Head of caudate nucleus (tissue), 42 donors: ENCODE measurements around the gene TNFSF13.

Experiments
- DNase-seq, 42 donors: peaks; one replicate each; pipeline versions ENCODE4 v3.0.0 to v3.0.0-alpha.2; 2020 to 2021; ENCODE audit warnings: mixed read lengths in 7 of 42
- intact Hi-C: fragments of 100-400 bp; cut with DNase I; formaldehyde crosslinking; loops from one replicate; pipeline ENCODE4 v1.15.0; 2022

The TNFSF13 gene, protein sequence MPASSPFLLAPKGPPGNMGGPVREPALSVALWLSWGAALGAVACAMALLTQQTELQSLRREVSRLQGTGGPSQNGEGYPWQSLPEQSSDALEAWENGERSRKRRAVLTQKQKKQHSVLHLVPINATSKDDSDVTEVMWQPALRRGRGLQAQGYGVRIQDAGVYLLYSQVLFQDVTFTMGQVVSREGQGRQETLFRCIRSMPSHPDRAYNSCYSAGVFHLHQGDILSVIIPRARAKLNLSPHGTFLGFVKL

DNA sequence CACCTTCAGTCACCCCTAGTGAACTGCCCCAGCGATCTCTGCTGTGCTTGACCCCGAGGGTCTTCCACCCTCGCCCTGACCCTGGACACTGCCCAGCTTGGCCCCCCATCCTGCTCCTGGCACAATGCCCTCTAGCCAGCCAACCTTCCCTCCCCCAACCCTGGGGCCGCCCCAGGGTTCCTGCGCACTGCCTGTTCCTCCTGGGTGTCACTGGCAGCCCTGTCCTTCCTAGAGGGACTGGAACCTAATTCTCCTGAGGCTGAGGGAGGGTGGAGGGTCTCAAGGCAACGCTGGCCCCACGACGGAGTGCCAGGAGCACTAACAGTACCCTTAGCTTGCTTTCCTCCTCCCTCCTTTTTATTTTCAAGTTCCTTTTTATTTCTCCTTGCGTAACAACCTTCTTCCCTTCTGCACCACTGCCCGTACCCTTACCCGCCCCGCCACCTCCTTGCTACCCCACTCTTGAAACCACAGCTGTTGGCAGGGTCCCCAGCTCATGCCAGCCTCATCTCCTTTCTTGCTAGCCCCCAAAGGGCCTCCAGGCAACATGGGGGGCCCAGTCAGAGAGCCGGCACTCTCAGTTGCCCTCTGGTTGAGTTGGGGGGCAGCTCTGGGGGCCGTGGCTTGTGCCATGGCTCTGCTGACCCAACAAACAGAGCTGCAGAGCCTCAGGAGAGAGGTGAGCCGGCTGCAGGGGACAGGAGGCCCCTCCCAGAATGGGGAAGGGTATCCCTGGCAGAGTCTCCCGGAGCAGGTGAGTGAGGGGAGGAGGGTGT is at the start of gene TNFSF13:
TSS of gene TNFSF13 (plus strand) at position 207 of the 776 bp plus-strand sequence. CDS start at position 497, 290 bp downstream.
- intact Hi-C loops = no loop called here
- peak in 16 of 42 donors; percentile 30 to 69 (median 43) for DNase-seq

DNA sequence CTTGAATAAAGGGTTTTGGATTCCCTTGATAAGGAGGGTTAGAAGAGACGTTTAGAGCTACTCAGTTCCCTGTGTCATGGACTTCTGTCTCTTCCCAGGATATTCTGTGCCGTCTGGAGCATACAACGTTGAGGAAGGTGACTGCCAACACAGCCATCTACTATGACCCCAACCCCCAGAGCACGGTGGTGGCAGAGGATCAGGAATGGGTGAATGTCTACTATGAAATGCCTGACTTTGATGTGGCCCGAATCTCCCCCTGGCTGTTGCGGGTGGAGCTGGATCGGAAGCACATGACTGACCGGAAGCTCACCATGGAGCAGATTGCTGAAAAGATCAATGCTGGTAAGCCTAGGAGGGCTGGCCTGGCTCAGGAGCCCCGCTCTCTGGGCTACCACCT is 49.7 kb upstream of the TNFSF13 start:
- DNase-seq = no peak
- intact Hi-C loops = no loop called here

DNA sequence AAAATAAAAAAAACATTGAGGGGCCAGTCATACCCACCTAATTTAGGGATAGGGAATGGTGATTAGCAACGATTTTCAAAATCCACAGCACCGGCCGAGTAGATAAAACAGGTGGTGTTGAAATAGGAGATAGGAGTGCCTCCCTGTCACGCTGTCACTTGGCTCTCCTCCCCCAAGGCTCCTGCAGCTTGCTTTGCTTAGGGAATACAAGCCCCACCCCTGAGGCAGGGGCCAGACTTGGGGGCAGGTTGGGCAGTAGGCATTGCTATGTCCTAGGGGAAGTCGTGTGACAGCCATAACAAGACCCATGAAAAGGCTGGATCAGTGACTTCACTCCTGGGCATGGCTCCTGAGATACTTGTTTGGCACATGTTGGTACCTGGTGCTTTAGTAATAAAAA is 48.6 kb upstream of the TNFSF13 start:
- DNase-seq = no peak
- intact Hi-C loops = no loop called here

DNA sequence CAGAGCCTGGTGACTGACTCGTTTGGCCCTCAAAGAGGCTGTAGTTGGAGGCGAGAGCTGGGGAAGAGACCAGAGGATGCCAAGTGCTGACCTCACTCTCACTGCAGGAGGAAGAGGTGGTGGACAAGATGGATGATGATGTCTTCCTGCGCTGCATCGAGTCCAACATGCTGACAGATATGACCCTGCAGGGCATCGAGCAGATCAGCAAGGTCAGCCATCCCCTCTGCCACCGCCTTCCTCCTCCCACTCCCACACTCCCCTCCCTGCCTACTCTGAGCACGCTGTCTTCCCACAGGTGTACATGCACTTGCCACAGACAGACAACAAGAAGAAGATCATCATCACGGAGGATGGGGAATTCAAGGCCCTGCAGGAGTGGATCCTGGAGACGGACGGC is 47.4 kb upstream of the TNFSF13 start:
- no peak for DNase-seq
- intact Hi-C loops = no loop called here

DNA sequence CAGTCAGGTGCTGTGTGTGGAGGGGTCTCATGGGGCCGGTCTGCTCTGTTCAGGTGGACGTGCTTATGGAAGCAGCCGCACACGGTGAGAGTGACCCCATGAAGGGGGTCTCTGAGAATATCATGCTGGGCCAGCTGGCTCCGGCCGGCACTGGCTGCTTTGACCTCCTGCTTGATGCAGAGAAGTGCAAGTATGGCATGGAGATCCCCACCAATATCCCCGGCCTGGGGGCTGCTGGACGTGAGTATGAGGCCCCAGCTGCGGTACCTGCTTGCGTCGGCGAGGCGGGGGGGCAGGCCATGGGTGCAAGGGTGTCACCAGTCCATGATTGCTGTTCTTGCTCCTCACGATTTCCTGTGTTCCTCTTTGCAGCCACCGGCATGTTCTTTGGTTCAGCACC is 46.4 kb upstream of the TNFSF13 start:
- DNase-seq = no peak

DNA sequence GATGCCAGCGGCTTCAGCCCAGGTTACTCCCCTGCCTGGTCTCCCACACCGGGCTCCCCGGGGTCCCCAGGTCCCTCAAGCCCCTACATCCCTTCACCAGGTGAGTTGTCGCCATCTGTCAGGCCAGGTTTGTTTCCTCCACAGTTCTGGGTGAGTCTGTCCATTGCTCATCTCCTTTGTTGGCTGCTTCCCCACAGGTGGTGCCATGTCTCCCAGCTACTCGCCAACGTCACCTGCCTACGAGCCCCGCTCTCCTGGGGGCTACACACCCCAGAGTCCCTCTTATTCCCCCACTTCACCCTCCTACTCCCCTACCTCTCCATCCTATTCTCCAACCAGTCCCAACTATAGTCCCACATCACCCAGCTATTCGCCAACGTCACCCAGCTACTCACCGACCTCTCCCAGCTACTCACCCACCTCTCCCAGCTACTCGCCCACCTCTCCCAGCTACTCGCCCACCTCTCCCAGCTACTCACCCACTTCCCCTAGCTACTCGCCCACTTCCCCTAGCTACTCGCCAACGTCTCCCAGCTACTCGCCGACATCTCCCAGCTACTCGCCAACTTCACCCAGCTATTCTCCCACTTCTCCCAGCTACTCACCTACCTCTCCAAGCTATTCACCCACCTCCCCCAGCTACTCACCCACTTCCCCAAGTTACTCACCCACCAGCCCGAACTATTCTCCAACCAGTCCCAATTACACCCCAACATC is 45.6 kb upstream of the TNFSF13 start:
- peak in 6 of 42 donors; percentile 5 to 43 (median 9) for DNase-seq
- intact Hi-C loops = no loop called here

More for the DNA sequence above, 46.4 kb upstream of the TNFSF13 start:
- intact Hi-C loops = no loop called here

DNA sequence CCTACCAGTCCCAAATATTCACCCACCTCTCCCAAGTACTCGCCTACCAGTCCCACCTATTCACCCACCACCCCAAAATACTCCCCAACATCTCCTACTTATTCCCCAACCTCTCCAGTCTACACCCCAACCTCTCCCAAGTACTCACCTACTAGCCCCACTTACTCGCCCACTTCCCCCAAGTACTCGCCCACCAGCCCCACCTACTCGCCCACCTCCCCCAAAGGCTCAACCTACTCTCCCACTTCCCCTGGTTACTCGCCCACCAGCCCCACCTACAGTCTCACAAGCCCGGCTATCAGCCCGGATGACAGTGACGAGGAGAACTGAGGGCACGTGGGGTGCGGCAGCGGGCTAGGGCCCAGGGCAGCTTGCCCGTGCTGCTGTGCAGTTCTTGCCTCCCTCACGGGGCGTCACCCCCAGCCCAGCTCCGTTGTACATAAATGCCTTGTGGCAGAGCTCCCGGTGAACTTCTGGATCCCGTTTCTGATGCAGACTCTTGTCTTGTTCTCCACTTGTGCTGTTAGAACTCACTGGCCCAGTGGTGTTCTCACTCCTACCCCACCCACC is 44.6 kb upstream of the TNFSF13 start:
- intact Hi-C loops = loop anchor here (2.0 kb wide), 1 partner anchor 47 kb away; the partner anchor contains the start of gene SENP3
- peak in 4 of 42 donors; percentile 7 to 21 (median 10) for DNase-seq

DNA sequence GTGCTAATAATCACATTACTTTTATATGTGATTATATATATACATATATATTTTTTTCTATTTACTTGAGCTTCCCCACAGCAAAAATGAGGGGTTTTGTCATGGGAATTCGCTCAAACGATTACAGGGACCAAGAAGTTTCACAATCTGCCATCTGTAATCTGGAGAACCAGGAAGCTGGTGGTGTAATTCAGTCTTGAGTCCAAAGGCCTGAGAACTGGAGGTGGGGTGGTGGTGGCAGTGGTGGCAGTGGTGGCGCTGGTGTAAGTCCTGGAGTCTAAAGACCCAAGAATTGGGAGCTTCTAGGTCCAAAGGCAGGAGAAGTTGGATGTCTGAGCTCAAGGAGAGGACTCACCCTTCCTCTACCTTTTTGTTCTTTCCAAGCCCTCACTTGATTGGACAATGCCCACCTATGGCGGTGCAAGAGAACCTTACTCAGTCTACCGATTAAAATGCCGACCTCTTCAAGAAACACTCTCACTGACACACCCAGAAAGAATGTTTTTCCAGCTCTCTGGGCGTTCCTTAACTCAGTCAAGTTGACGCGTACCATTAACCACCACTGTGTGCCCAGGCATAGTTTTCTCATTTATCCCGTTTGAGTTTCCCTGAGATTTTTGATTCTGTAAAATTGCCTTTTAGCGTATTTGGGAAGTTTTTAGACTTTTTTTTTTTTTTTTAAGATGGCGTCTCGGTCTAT is 42.5 kb upstream of the TNFSF13 start:
- DNase-seq = no peak
- intact Hi-C loops = loop anchor here (2.0 kb wide), 1 partner anchor 45 kb away; the partner anchor contains the start of gene SENP3

DNA sequence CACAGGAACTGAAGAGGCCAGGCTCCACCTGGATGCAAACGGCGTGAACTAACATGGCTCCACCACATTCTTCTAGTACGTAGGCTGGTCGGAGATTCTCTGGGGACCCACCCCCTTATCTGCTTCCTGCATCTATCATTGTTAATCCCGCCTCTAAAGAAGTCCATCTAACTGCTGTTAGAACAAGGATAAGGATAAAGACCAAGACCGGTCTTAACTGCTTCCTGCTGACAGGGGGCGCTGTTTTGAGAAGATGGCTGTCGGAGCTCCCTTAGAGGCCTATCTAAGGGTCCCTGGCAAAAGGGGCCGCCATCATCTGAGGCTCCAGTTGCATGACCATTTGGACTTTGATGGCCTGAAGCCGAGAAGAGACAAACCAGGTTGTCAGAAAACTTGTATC is 35.5 kb upstream of the TNFSF13 start:
- intact Hi-C loops = no loop called here
- DNase-seq = peak in 9 of 42 donors; percentile 13 to 62 (median 28)

DNA sequence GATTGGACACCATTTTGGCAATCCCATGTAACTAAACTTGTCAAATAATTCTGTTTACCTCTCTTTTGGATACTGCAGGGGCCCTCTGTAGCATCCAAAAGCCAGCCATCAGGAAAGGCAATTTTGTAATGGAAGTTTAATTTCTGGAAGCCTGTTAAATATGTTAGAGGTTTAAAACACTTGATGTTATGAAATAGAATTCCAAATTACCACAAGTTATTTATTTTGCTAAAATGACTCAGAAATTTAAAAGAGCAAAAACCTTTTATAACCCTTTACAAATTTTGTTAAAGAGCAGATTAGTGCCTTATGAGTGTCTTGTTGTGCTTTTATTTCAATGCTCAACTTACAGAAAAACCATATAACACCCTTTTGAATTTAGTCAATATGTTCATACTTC is 29.7 kb upstream of the TNFSF13 start:
- intact Hi-C loops = no loop called here
- DNase-seq = no peak

DNA sequence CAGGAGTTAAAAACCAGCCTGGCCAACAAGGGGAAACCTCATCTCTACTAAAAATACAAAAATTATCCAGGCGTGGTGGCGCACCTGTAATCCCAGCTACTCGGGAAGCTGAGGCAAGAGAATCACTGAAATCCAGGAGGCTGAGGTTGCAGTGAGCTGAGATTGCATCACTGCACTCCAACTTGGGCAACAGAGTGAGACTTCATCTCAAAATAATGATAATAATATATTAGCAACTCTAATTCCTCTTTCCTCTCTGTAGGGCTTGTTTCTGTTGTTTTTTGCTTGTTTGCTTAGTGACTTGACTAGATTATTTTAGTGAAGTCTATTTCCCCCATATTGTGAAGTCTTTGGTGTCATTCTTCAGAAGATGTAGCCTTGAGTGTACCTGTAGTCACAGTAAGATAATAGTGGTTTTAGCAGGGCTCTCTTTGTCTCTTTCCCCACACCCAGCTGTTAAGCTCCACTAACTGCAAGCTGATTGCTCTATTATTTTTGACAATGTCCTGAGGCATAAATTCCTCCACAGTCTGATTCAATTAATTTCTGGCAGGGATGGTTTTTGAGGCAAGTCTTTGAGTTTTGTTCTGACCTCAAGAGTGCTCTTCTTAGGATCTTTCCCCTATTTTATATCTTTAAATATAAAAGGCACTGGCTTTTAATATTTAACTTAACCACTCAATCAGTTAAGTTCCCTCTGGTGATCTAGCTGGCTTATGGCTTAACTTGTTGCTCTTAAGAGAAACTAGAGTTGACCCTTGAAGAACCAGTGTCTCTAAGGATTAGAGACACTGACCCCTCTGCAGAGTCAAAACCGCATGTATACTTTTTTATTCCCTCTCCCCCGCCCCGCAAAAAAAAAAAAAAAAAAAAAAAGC is 28.3 kb upstream of the TNFSF13 start:
- intact Hi-C loops = no loop called here

DNA sequence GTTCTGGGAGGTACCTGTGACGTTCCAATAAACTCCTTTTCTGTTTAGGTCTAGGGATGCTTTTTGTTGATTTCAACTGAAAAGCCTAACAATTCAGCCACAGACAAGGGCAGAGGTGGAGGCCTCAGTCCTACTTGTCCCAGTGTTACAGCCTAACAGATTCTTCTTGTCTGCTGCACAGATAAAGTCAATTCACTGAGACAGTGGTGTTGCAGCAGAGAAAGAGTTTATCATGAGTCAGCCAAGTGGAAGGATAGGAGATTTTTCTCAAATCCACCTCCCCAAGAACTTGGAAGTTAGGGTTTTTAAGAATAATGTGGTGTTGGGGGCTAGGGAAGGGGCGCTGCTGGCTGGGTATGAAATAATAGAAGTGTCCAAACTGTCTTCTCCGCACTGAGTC is 20.5 kb upstream of the TNFSF13 start:
- DNase-seq = no peak
- intact Hi-C loops = no loop called here

More for the DNA sequence above, 28.3 kb upstream of the TNFSF13 start:
- DNase-seq = no peak

DNA sequence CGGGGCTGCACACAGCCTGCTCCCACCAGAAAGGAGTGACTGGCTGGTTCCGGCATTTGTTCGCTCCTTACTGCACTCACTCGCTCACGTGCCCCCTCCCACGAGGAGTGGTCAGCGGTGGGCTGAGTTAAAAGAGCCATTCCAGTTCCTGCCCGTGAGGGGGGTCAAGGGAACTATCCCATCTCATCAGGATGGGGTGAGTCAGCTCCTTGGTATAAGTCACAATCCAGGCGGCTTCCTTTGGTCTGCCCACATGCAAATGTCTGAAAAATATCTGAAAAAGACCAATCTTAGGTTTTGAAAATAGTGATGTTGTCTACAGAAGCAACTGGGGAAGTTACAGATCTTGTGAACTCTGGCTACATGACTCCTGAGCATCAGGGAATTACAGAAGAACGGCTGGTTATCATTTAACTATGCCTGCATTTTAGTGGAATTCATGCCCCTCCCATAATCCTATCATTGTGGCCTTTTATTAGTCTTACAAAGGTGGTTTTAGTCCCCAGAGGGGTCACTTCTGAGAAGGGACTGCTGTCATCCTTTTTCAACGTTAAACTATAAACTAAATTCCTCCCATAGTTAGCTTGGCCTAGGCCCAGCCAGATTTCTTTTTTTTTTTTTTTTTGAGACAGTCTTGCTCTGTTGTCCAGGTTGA is 19.5 kb upstream of the TNFSF13 start:
- no peak for DNase-seq
- intact Hi-C loops = no loop called here

DNA sequence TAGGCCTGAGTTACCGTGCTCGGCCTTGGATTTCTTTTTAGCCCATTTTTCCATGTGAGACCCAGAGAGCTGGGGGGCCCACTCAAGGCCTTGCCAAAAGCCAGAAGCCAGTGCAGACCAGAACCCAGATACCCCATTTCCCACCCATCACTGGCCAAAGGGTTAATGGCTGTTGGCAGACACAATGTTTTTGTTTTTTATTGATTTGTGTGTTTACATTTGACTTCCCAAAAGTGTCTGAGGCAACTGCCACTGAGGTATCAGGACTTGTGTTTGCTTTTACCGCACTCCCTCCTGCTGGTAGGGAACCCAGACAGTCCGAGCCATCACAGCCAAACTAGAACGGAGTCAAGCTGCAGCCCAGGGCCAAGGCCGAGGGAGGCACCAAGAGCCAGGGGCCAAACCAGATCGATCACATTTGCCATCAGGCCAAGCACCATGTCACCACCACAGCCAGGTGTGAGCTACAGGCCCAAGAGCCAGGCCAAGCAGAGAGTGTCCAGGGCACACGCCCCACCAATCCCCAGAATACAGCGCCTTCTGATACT is 17.4 kb upstream of the TNFSF13 start:
- DNase-seq = no peak
- intact Hi-C loops = no loop called here

DNA sequence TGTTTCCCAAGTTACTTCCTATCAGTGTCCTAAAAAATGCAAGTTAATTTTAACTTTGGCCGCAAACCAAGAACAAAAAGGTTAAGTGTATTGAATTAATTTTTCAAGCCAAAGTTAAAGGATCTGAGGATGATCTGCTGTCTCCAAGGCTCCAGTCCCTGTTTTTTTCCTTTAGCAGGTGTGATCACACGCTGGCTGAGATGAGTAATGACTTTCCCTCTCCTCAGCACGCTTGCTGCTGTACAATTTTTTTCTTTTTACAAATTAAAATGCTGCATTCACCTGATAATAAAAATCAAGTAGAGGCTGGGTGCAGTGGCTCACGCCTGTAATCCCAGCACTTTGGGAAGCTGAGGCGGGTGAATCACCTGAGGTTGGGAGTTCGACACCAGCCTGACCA is 13.6 kb upstream of the TNFSF13 start:
- intact Hi-C loops = no loop called here
- DNase-seq = peak in 9 of 42 donors; percentile 21 to 55 (median 28)

DNA sequence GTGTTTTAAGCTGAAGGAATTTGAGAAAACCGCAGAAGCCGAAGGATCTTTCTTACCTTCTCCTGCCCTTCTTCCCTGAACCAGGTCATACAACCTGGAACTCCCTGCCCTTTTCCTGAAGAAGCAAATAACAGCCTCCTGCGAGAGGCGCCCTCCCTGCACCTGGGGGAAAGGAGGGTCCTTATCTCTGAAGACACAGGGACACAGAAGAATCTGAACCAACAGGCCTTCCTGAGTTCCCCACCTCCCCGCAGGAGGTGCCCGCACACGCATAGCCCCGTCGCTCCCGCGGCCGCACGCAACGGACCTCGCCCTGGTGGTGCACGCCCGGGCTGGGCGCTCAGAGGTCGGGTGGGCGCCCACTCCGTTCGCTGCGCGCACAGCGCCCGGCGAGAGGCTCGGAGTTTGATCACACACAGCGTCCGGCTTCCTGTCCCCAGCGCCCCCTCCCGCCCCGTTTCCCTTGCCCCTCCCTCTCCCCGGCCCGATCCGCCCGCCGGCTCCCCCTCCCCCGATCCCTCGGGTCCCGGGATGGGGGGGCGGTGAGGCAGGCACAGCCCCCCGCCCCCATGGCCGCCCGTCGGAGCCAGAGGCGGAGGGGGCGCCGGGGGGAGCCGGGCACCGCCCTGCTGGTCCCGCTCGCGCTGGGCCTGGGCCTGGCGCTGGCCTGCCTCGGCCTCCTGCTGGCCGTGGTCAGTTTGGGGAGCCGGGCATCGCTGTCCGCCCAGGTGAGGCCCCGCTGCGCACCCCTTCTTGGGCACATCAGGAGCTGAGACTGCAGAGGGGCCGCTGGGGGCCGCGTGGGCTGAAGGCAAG is 9.8 kb upstream of the TNFSF13 start, which contains the start of gene TNFSF12:
TSS of gene TNFSF12 (plus strand) at position 474 of the 816 bp plus-strand sequence. CDS start at position 570, 96 bp downstream.
- peak in 41 of 42 donors; percentile 18 to 83 (median 66) for DNase-seq
- intact Hi-C loops = no loop called here
